Measurements from ENCODE around the gene CABLES1. TPM values are rescaled to one million over a fixed set of nuclear protein-coding genes. Genes with fewer than 3 reads are reported as not detected.

The CABLES1 gene
- polyA plus RNA-seq, 3 donors = 25.2 to 26.4 (median 25.8) TPM

- no peak for DNase-seq (ENCODE audit: extremely low read depth in 1 of 11, low read depth in 9 of 11, low spot score in 4 of 11)
Observed at GRCh38 chr18:23302511-23302850, 167.2 kb downstream of the CABLES1 start.

- no peak for DNase-seq (ENCODE audit: extremely low read depth in 1 of 11, low read depth in 9 of 11, low spot score in 4 of 11)
Observed at GRCh38 chr18:23302851-23303527, 167.7 kb downstream of the CABLES1 start.

GRCh38 chr18:23306822-23307221 lies 171.5 kb downstream of the CABLES1 start:
- no peak for DNase-seq (ENCODE audit: extremely low read depth in 1 of 11, low read depth in 9 of 11, low spot score in 4 of 11)

GRCh38 chr18:23307567-23308295 lies 172.4 kb downstream of the CABLES1 start:
- no peak for DNase-seq (ENCODE audit: extremely low read depth in 1 of 11, low read depth in 9 of 11, low spot score in 4 of 11)

Other genes with a start within 250 kb of the CABLES1 start
- gene RBBP8, start 202.2 kb upstream of the CABLES1 start, polyA plus RNA-seq (ENCODE audit: insufficient read length in 3 of 3) = 10 to 100 TPM; 51.0 to 63.3 (median 51.8) TPM

Data from renal cortex interstitium (tissue), 11 donors.